Endothelial cell (in vitro differentiated cells): ENCODE results near the gene NCAPG2. TPM values are rescaled to one million over a fixed set of nuclear protein-coding genes. Genes with fewer than 3 reads are reported as not detected.

Experiments used
- DNase-seq: peaks from one replicate; pipeline ENCODE4 v3.0.0; 2021; ENCODE audit warnings: low spot score
- H3K27ac Mint-ChIP-seq: one replicate; pipeline ENCODE4 v1.8.0; 2021; ENCODE audit warnings: mixed read lengths, inconsistent platforms; ENCODE audit not compliant: unreplicated experiment
- H3K27me3 Mint-ChIP-seq: one replicate; pipeline ENCODE4 v1.8.0; 2021; ENCODE audit warnings: mild to moderate bottlenecking, moderate library complexity, mixed read lengths, inconsistent platforms; ENCODE audit not compliant: unreplicated experiment
- H3K36me3 Mint-ChIP-seq: one replicate; pipeline ENCODE4 v1.8.0; 2021; ENCODE audit warnings: mild to moderate bottlenecking, low read depth, mixed read lengths, inconsistent platforms; ENCODE audit not compliant: unreplicated experiment
- H3K4me1 Mint-ChIP-seq: one replicate; pipeline ENCODE4 v1.8.0; 2021; ENCODE audit warnings: mild to moderate bottlenecking, mixed read lengths, inconsistent platforms; ENCODE audit not compliant: unreplicated experiment
- H3K4me3 Mint-ChIP-seq: one replicate; pipeline ENCODE4 v1.8.0; 2021; ENCODE audit warnings: mild to moderate bottlenecking, mixed read lengths, inconsistent platforms; ENCODE audit not compliant: unreplicated experiment
- H3K9me3 Mint-ChIP-seq: one replicate; pipeline ENCODE4 v1.8.0; 2021; ENCODE audit warnings: mixed read lengths, inconsistent platforms; ENCODE audit not compliant: unreplicated experiment
- total RNA-seq: library from RNA; stranded (reverse); fragmentation: NEBNext Ultra II Directional; extraction: Animal tissue kit (Norgen Biotek cat#: 25700); gene quantifications from one replicate; pipeline ENCODE4 v1.2.1, GENCODE V29; 2021; ENCODE audit not compliant: unreplicated experiment
- TF ChIP-seq, protein P1 (sequence below): fragments of 200-600 bp; sonication (generic); IDR thresholded peaks from one replicate; pipeline ENCODE4 v1.5.0; 2021; ENCODE audit warnings: antibody characterized with exemption; ENCODE audit not compliant: unreplicated experiment

NCAPG2 gene
- total RNA-seq, 1 donor from 2014 or later: 25.6 TPM

DNA sequence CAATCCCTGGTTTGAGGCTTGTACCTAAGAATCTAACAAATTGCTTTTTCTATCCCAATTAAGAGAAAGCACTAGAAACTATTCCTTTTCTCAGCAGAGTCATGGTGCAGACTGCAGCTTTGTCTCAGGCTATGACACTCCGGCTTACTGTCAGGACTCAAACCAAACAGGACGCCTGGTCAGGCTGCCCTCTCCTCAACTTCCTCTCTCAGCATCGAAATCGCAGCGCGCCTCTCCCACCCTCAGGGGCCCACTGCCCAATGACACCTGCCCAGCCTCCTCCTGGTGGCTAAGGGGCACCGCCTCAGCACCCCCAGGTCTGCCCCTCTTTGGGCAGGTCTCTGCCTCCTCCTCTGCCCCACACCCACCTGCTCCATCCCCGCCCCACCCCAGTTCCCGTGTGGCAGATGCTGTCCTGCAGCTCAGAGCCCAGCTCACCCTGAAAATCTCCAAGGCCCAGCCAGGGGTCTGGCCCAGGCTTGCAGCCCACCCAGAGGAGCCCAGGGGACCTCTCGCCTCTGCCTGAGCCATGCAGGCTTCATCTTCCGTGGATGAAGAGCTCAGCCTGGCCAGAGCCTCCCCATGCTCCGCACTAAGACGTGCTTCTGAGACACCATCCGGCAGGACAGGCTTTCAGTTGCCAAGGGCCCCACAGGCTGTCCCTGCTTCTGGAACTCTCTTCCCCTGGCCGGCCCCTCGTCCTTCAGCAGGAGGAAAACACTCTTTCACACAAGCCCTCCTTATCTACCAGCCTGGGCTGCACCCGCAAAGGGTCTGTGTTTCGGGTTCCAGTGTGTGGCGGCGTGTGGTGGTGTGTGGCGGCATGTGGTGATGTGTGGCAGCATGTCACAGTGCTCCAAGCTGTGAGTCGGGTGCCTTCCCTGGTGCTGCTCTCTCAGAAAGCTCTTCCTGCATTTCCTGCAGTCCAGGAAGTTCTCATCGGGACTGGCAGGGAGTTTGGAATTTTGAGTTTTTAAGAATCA lies 100.5 kb downstream of the NCAPG2 start:
- Mint-ChIP-seq H3K27me3 (no peaks in the 10 kb centered on the region), H3K27ac (no peak overlapping the region), H3K9me3 (no peaks in the 10 kb centered on the region), H3K4me1 (peaks cover 3% of the 10 kb centered on the region), H3K36me3 (peaks cover 3% of the 10 kb centered on the region), H3K4me3 (no peak overlapping the region)
- TF ChIP-seq, protein P1, sequence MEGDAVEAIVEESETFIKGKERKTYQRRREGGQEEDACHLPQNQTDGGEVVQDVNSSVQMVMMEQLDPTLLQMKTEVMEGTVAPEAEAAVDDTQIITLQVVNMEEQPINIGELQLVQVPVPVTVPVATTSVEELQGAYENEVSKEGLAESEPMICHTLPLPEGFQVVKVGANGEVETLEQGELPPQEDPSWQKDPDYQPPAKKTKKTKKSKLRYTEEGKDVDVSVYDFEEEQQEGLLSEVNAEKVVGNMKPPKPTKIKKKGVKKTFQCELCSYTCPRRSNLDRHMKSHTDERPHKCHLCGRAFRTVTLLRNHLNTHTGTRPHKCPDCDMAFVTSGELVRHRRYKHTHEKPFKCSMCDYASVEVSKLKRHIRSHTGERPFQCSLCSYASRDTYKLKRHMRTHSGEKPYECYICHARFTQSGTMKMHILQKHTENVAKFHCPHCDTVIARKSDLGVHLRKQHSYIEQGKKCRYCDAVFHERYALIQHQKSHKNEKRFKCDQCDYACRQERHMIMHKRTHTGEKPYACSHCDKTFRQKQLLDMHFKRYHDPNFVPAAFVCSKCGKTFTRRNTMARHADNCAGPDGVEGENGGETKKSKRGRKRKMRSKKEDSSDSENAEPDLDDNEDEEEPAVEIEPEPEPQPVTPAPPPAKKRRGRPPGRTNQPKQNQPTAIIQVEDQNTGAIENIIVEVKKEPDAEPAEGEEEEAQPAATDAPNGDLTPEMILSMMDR: no peak
- no peak for DNase-seq

DNA sequence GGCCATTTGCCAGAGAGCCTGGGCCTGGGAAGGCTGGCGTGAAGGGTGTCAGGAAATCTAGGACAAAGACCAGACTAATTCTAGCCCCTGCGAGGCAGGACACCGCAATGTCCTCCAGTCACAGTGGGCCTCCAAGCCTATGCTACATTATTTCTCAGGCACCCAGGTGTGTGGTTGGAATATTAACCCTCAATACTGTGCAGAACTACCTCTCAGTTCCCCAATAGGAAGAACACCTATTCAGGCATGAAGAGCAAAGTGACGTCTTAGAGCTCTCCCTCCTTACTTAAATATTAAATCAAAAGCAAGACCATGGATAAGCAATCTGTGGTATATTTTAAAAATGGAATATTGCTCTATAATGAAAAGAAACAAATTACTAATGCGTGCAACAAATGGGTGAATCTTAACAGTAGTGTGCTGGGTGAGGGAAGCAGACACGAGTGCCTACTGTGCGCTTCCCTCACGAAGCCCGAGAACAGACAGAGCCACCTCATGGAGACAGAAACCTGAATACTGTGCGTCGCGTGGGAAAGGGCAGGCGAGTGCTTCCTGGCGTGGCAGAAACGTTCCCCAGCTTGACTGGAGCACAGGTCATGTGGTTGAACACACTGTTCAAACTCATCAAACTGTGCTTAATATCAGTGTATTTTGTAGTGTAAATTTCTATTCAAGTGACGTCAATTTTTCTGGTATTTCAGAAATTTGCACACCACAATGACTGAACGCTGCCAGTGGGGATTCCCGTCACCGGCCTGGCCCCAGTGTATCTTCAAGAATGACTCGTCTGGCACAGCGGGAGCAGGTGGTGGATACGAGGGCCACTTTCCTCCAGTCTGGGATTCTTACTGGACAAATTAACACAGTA lies 101.5 kb downstream of the NCAPG2 start:
- Mint-ChIP-seq H3K4me1 (peaks cover 3% of the 10 kb centered on the region), H3K27me3 (no peaks in the 10 kb centered on the region), H3K36me3 (peaks cover 3% of the 10 kb centered on the region), H3K9me3 (no peaks in the 10 kb centered on the region), H3K27ac (no peak overlapping the region), H3K4me3 (no peak overlapping the region)
- no peak for DNase-seq
- TF ChIP-seq, protein P1: no peak

DNA sequence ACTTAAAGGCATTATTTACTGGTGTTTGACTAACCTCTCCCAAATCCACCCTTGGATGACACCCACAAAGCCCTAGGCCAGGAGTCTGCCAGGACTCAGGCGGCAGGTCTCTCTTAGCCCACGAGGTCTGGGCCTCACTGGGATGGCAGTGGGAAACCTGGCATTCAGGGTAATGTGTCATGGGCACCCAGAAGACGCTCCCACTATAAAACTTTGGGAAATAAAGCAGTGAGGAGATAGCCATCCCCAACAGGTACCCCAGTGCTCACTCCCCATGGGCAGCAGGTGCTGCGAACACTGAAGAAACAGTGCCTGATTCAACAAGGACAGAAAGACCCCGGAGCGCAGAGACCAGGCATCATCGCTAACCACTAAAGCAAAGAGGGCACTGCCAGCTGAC lies 102.6 kb downstream of the NCAPG2 start:
- no peak overlapping the region for H3K27ac Mint-ChIP-seq
- H3K27me3 Mint-ChIP-seq: no peaks in the 10 kb centered on the region
- no peaks in the 10 kb centered on the region for H3K9me3 Mint-ChIP-seq
- DNase-seq: no peak
- TF ChIP-seq, protein P1: no peak
- H3K4me3 Mint-ChIP-seq: no peak overlapping the region
- no peaks in the 10 kb centered on the region for H3K36me3 Mint-ChIP-seq
- H3K4me1 Mint-ChIP-seq: peaks cover 3% of the 10 kb centered on the region

DNA sequence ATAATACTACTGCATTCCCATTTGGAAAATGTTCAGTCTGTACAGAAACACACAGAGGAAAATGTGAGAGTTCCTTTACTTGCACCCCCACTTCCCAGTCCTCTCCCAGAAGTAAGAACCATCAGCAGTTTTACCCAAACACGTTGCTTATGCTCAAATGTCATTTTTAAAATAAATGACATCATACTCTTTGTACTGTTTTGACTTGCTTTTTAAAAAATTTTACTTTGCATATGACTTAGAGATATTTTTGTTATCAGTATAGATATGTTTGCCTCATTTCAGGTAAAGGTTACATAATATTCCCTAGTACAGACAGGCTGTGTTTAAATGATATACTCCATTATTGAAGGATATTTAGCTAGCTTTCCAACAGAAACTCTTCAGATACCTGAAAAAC lies 103.5 kb downstream of the NCAPG2 start:
- Mint-ChIP-seq H3K9me3 (peaks cover 3% of the 10 kb centered on the region), H3K4me1 (peaks cover 3% of the 10 kb centered on the region), H3K27me3 (no peaks in the 10 kb centered on the region), H3K36me3 (no peaks in the 10 kb centered on the region), H3K27ac (no peak overlapping the region), H3K4me3 (no peak overlapping the region)
- TF ChIP-seq, protein P1: no peak
- no peak for DNase-seq
